K562 (cell line): ENCODE measurements around the gene MAP4K1. TPM values are rescaled to one million over a fixed set of nuclear protein-coding genes. Genes with fewer than 3 reads are reported as not detected.

Experiments used
- ATAC-seq: fragments of 200-7000 bp; cut with Tn5 transposase; 3 replicates; pipeline ENCODE4 v1.9.1; 2020; ENCODE audit warnings: moderate library complexity
- BruUV-seq: library from RNA; stranded (reverse); fragments of 400-500 nt; replicated peaks from 2 replicates; lab custom pipeline; 2021; lab: Mats Ljungman, UMichigan
- CTCF ChIA-PET: fragments of 300-600 bp; formaldehyde crosslinking; extraction: SDS; loops from one replicate; lab custom pipeline; 2021; ENCODE audit warnings: low intra/inter-chr PET ratio; lab: Yijun Ruan, JAX
- POLR2A ChIA-PET: fragments of 300-600, 350-650 bp; sonication (Branson Sonifier 250); formaldehyde crosslinking; extraction: SDS; loops from one replicate; lab custom pipeline; 2021; ENCODE audit warnings: antibody characterized with exemption, inconsistent platforms; lab: Yijun Ruan, JAX
- DNase-seq, 4 experiments: peaks; one replicate each; pipeline versions ENCODE4 v3.0.0 to v3.0.0-alpha.2; 2011 to 2018; ENCODE audit warnings: low spot score in 3 of 4, mixed read lengths in 3 of 4; ENCODE audit errors: extremely low read depth in 1 of 4
- FAIRE-seq: peaks from 2 replicates; lab custom pipeline; 2011; peaks lifted over from hg19 to GRCh38; lab: Jason Lieb, UNC
- H2AFZ ChIP-seq: 2 replicates; pipeline ENCODE4 v1.6.0; 2011; ENCODE audit warnings: low read depth, low read length, control low read depth, inconsistent platforms
- H3K27ac ChIP-seq: fragments of 200-600 bp; 3 replicates; pipeline ENCODE4 v1.8.0; 2011; ENCODE audit warnings: low read depth, mild to moderate bottlenecking, control low read depth, inconsistent platforms, low read length, moderate library complexity, mixed read lengths; ENCODE audit errors: extremely low read depth
- H3K27me3 ChIP-seq, 2 experiments: fragments of 300-600 bp in 1 of 2; 2 replicates in 1 of 2; 3 replicates in 1 of 2; pipeline versions ENCODE4 v1.6.0 to v1.8.0; 2011; ENCODE audit warnings: inconsistent platforms in 2 of 2, low read length in 2 of 2, mild to moderate bottlenecking in 1 of 2, mixed read lengths in 1 of 2, moderate library complexity in 1 of 2; ENCODE audit not compliant: control insufficient read depth in 2 of 2, insufficient read depth in 2 of 2
- H3K36me3 ChIP-seq: fragments of 300-600 bp; 3 replicates; pipeline ENCODE4 v1.8.0; 2011; ENCODE audit warnings: mild to moderate bottlenecking, low read length, inconsistent platforms; ENCODE audit not compliant: control insufficient read depth, insufficient read depth
- H3K4me1 ChIP-seq, 2 experiments: fragments of 200-600 bp in 1 of 2; replicated peaks in 1 of 2; 2 replicates in 1 of 2; 3 replicates in 1 of 2; pipeline versions ENCODE4 v1.5.1 to v1.8.0; 2011; ENCODE audit warnings: inconsistent platforms in 2 of 2, low read length in 2 of 2, mild to moderate bottlenecking in 1 of 2, mixed read lengths in 1 of 2, moderate library complexity in 1 of 2; ENCODE audit not compliant: control insufficient read depth in 2 of 2, insufficient read depth in 2 of 2
- H3K4me2 ChIP-seq: 2 replicates; pipeline ENCODE4 v1.6.1; 2011; ENCODE audit warnings: low read length, control low read depth, inconsistent platforms, mixed read lengths; ENCODE audit not compliant: insufficient read depth
- H3K4me3 ChIP-seq: fragments of 200-600 bp; sonication (generic), shearing (Covaris generic); 2 replicates; pipeline ENCODE4 v1.5.1; 2016; ENCODE audit warnings: control low read depth, inconsistent platforms
- H3K79me2 ChIP-seq: fragments of 200-600 bp; 3 replicates; pipeline ENCODE4 v1.8.0; 2011; ENCODE audit warnings: low read length, inconsistent platforms; ENCODE audit not compliant: control insufficient read depth, insufficient read depth
- H3K9ac ChIP-seq, 2 experiments: 2 replicates each; pipeline versions ENCODE4 v1.6.0 to v1.6.1; 2011; ENCODE audit warnings: low read depth in 2 of 2, low read length in 2 of 2, control low read depth in 1 of 2, inconsistent platforms in 1 of 2, mild to moderate bottlenecking in 1 of 2, mixed read lengths in 1 of 2; ENCODE audit not compliant: insufficient read depth in 1 of 2
- H3K9me1 ChIP-seq: one replicate; pipeline ENCODE4 v1.6.0; 2011; ENCODE audit warnings: inconsistent platforms, mild to moderate bottlenecking, low read length, moderate library complexity; ENCODE audit not compliant: control insufficient read depth, insufficient read depth
- H3K9me3 ChIP-seq: replicated peaks from 2 replicates; pipeline ENCODE4 v1.5.1; 2011; ENCODE audit warnings: low read depth, low read length, inconsistent platforms; ENCODE audit not compliant: control insufficient read depth, insufficient read depth
- H4K20me1 ChIP-seq: replicated peaks from 2 replicates; pipeline ENCODE4 v1.6.1; 2011; ENCODE audit warnings: low read length, inconsistent platforms, mixed read lengths; ENCODE audit not compliant: control insufficient read depth, insufficient read depth
- CBX5 ChIP-seq: IDR thresholded peaks from 2 replicates; pipeline ENCODE4 v1.6.1; 2014; ENCODE audit warnings: low read depth, borderline replicate concordance
- CC2D1A ChIP-seq: fragments of 450-650 bp; IDR thresholded peaks from 2 replicates; pipeline ENCODE4 v1.6.1; 2017; ENCODE audit warnings: mild to moderate bottlenecking
- HNRNPK ChIP-seq: fragments of 200-400 bp; formaldehyde crosslinking; IDR thresholded peaks from one replicate; pipeline ENCODE4 v1.6.1; 2018; ENCODE audit warnings: mild to moderate bottlenecking, low read depth, low read length; ENCODE audit not compliant: poor library complexity, severe bottlenecking
- MTA3 ChIP-seq: fragments of 450-650 bp; formaldehyde crosslinking; IDR thresholded peaks from 2 replicates; pipeline ENCODE4 v1.6.1; 2017; ENCODE audit warnings: mild to moderate bottlenecking, borderline replicate concordance
- MXI1 ChIP-seq: IDR thresholded peaks from 2 replicates; pipeline ENCODE4 v1.6.1; 2011; ENCODE audit warnings: low read depth, mild to moderate bottlenecking, improper control_type of control experiment, low read length
- NEUROD1 ChIP-seq: fragments of 150-350 bp; IDR thresholded peaks from 2 replicates; pipeline ENCODE4 v1.6.1; 2014; ENCODE audit warnings: borderline replicate concordance, low read length, low read depth; ENCODE audit not compliant: partially characterized antibody
- TCF7L2 ChIP-seq: fragments of 150-350 bp; IDR thresholded peaks from 2 replicates; pipeline ENCODE4 v1.6.1; 2016; ENCODE audit warnings: low read depth, mild to moderate bottlenecking, low read length, moderate library complexity
- THRAP3 ChIP-seq: fragments of 450-650 bp; IDR thresholded peaks from 2 replicates; pipeline ENCODE4 v1.6.1; 2016; ENCODE audit warnings: mild to moderate bottlenecking, inconsistent platforms, borderline replicate concordance
- TSC22D4 ChIP-seq: fragments of 450-650 bp; IDR thresholded peaks from 2 replicates; pipeline ENCODE4 v1.6.1; 2016; ENCODE audit warnings: missing genetic modification characterization, missing biosample characterization, control low read depth
- ZNF133 ChIP-seq: fragments of 250-450 bp; sonication (Bioruptor Pico); IDR thresholded peaks from 2 replicates; pipeline ENCODE4 v1.4.0; 2020; ENCODE audit warnings: mild to moderate bottlenecking
- WGBS: fragments of 100-300 bp; shearing (Covaris generic); methylation state at CpG from one replicate; pipeline ENCODE4 v1.1.6; 2016; ENCODE audit warnings: low coverage, mixed read lengths; ENCODE audit not compliant: insufficient coverage; ENCODE audit errors: missing lambda C conversion rate; 5-methylcytosine and 5-hydroxymethylcytosine counted together
- in situ Hi-C: fragments of 300-500 bp; cut with MboI; formaldehyde crosslinking; loops from 4 replicates; pipeline ENCODE4 v1.15.0; 2018; ENCODE audit warnings: inconsistent platforms, mixed read lengths
- intact Hi-C: fragments of 100-400 bp; cut with micrococcal nuclease; formaldehyde crosslinking; loops from 2 replicates; pipeline ENCODE4 v1.14.2; 2022
- polyA plus RNA-seq, 8 experiments: library from polyadenylated mRNA; depleted of rRNA in 4 of 8; stranded (reverse) in 5 of 8; unstranded in 3 of 8; fragments of >200 nt; fragmentation: Nextera tagmentation in 2 of 8; fragmentation: Illumina TruSeq in 1 of 8; extraction: Ambion mirVana in 2 of 8; extraction: Trizol in 1 of 8; gene quantifications; 2 replicates each; pipeline versions ENCODE4 v1.2.1 to v1.2.3, GENCODE V29; 2011 to 2014; ENCODE audit warnings: inconsistent platforms in 1 of 8, missing spikeins in 1 of 8
- total RNA-seq, 7 experiments: library from RNA; depleted of rRNA in 6 of 7; stranded (reverse); fragments of >200 nt in 6 of 7; fragmentation: Illumina TruSeq in 2 of 7; extraction: Trizol in 2 of 7; gene quantifications; 2 replicates each; pipeline versions ENCODE4 v1.2.1 to v1.2.3, GENCODE V29; 2011 to 2021; ENCODE audit warnings: low replicate concordance in 1 of 7
- TF ChIP-seq, protein P1 (sequence below), 2 experiments: fragments of 450-650 bp; IDR thresholded peaks; 2 replicates each; pipeline ENCODE4 v1.6.1; 2016; ENCODE audit warnings: mild to moderate bottlenecking in 2 of 2, borderline replicate concordance in 1 of 2, low read depth in 1 of 2, moderate library complexity in 1 of 2

The MAP4K1 gene
- total and polyA plus RNA-seq, 9 of the 15 experiments (the other 6 are each of a cell fraction or from before 2014, with no cell fraction given), result 0.14 to 3.2 (median 0.73) TPM; not detected in 1

DNA sequence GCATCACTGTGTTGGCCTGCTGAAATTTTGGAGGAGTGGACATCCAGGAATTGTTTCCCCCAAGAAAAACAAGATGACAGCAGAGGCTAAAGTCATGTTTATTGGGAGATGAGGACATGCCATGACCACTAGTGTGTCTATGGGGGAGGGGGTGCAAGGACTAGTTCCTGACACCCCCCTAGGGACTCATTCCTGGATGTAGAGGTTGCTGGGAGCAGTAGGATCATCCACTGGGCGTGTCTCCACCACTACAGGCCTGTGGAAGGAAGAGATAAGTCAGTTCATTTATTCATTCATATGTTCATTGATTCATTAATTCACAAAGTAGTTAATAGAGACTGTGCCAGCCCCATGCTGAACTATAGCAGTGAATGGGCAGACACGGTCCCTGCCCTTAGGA is 30.2 kb downstream of the MAP4K1 start:
- H3K36me3 ChIP-seq, result no peaks in the 10 kb centered on the region
- WGBS, result 21% methylated on average over 2 of the region's 2 CpGs
- H2AFZ ChIP-seq, result no peak overlapping the region
- ATAC-seq (no peak), DNase-seq (no peak), FAIRE-seq (no peak)
- ChIA-PET POLR2A (interaction anchor here (1.6 kb wide), 1 partner anchor 15 kb away, joined by 5 read pairs; no protein-coding TSS in a partner anchor), CTCF (no interaction called here)
- H3K4me1 ChIP-seq, result no peaks in the 10 kb centered on the region
- no peak overlapping the region for H3K27ac ChIP-seq
- BruUV-seq, result no TSS peak
- no peaks in the 10 kb centered on the region for H3K79me2 ChIP-seq
- no peak overlapping the region for H3K4me2 ChIP-seq
- no peak overlapping the region for H3K9ac ChIP-seq
- H4K20me1 ChIP-seq, result no peaks in the 10 kb centered on the region
- no peak overlapping the region for H3K4me3 ChIP-seq
- intact Hi-C loops (no loop called here), in situ Hi-C loops (no loop called here)
- TF ChIP-seq THRAP3 (no peak), HNRNPK (no peak), MXI1 (no peak), TSC22D4 (no peak), MTA3 (no peak), NEUROD1 (no peak), TCF7L2 (no peak), CBX5 (no peak), CC2D1A (no peak), ZNF133 (CRISPR knock-in tag) (no peak)
- TF ChIP-seq, protein P1, sequence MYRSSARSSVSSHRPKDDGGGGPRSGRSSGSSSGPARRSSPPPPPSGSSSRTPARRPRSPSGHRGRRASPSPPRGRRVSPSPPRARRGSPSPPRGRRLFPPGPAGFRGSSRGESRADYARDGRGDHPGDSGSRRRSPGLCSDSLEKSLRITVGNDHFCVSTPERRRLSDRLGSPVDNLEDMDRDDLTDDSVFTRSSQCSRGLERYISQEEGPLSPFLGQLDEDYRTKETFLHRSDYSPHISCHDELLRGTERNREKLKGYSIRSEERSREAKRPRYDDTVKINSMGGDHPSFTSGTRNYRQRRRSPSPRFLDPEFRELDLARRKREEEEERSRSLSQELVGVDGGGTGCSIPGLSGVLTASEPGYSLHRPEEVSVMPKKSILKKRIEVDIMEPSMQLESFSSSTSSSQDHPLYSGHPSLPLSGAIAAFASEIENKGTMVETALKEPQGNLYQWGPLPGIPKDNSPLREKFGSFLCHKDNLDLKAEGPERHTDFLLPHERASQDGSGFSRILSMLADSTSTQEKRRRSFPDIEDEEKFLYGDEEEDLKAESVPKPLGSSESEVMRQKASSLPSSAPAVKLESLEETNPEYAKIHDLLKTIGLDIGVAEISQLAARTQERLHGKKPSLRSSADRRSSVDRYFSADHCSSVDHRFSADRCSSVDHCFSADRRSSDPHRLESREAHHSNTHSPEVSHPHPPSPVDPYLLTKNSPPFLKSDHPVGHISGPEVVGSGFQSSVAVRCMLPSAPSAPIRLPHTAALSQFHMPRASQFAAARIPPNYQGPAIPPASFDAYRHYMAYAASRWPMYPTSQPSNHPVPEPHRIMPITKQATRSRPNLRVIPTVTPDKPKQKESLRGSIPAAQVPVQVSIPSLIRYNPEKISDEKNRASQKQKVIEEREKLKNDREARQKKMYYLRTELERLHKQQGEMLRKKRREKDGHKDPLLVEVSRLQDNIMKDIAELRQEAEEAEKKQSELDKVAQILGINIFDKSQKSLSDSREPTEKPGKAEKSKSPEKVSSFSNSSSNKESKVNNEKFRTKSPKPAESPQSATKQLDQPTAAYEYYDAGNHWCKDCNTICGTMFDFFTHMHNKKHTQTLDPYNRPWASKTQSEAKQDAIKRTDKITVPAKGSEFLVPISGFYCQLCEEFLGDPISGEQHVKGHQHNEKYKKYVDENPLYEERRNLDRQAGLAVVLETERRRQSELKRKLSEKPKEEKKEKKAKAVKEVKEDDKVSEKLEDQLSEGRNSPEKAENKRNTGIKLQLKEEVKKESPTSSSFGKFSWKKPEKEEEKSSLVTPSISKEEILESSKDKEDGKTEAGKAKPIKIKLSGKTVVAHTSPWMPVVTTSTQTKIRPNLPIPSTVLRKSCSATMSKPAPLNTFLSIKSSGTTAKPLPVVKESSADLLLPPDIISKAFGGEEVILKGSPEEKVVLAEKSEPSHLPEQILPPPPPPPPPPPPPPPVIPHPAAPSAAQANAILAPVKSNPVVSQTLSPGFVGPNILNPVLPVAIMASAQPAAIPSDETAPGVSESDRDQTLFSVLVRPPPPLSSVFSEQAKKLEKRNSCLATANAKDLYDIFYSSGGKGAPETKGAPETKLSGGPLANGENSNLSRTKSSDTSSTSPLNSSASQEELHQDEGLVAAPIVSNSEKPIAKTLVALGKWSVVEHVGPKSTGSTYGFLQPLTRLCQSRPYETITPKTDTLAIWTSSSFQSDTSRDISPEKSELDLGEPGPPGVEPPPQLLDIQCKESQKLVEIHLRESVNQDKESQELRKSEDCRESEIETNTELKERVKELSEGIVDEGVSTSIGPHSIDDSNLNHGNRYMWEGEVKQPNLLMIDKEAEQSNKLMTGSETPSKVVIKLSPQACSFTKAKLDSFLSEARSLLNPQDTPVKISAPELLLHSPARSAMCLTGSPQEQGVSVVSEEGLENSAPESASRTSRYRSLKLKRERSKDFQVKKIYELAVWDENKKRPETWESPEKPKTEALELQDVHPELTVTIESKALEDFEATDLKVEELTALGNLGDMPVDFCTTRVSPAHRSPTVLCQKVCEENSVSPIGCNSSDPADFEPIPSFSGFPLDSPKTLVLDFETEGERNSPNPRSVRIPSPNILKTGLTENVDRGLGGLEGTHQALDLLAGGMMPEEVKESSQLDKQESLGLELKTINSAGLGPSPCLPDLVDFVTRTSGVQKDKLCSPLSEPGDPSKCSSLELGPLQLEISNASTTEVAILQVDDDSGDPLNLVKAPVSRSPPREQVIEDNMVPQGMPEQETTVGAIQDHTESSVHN (IDR thresholded peaks at IDR 0.05; ENCODE audit: borderline replicate concordance in 1 of 2, low read depth in 1 of 2), result no peak
- H3K27me3 ChIP-seq, result no peaks in the 10 kb centered on the region
- no peaks in the 10 kb centered on the region for H3K9me1 ChIP-seq
- no peaks in the 10 kb centered on the region for H3K9me3 ChIP-seq
